IPS DF 6.9 (cell line): ENCODE data around the gene WWC1.

ENCODE experiments used
- DNase-seq: peaks from one replicate; pipeline ENCODE4 v3.0.0-alpha.2; 2013; ENCODE audit warnings: low read depth, low spot score
- H3K27ac ChIP-seq: one replicate; pipeline ENCODE4 v1.5.1; 2013; ENCODE audit warnings: low read length, control low read depth
- H3K27me3 ChIP-seq: 2 replicates; pipeline ENCODE4 v1.6.1; 2013; ENCODE audit warnings: mild to moderate bottlenecking, low read length; ENCODE audit not compliant: control insufficient read depth, insufficient read depth
- H3K36me3 ChIP-seq: 2 replicates; pipeline ENCODE4 v1.6.1; 2013; ENCODE audit warnings: low read length; ENCODE audit not compliant: control insufficient read depth, insufficient read depth
- H3K4me1 ChIP-seq: 2 replicates; pipeline ENCODE4 v1.6.1; 2013; ENCODE audit warnings: low read length; ENCODE audit not compliant: control insufficient read depth, insufficient read depth
- H3K4me3 ChIP-seq: 2 replicates; pipeline ENCODE4 v1.5.1; 2013; ENCODE audit warnings: mild to moderate bottlenecking, low read length
- H3K9me3 ChIP-seq: 2 replicates; pipeline ENCODE4 v1.6.1; 2013; ENCODE audit warnings: low read length, inconsistent platforms; ENCODE audit not compliant: control insufficient read depth, insufficient read depth
- WGBS: extraction: QIAGEN DNeasy Blood & Tissue Kit; methylation state at CpG from one replicate; pipeline ENCODE4 v1.1.7; 2013; ENCODE audit warnings: mixed read lengths, missing lambda C conversion rate; ENCODE audit not compliant: insufficient read length, insufficient coverage; 5-methylcytosine and 5-hydroxymethylcytosine counted together

Gene WWC1

DNA sequence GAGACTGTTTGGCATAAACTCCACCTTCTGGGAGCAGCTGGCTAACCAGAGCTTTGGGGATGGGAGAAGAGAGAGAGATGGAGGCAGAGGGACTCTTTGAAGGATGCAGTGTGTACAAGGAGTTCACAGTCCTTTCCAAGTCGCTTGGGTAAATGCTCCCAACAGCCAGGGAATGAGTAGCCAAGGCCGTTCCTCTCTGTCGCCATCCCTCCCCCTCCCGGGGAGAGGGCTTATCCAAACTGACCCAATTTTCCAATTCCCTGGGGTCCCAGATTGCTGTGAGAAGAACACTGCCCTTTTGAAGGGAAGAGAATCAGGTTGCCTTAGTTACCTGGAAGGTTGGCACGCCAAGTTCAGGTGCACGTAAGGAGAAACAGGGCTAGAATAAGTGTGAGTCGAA is 7.9 kb downstream of the WWC1 start:
- Histone ChIP-seq H3K4me3 (no peak overlapping the region), H3K27me3 (no peaks in the 10 kb centered on the region), H3K4me1 (peaks cover 18% of the 10 kb centered on the region), H3K9me3 (no peaks in the 10 kb centered on the region), H3K36me3 (no peaks in the 10 kb centered on the region), H3K27ac (no peak overlapping the region)
- WGBS = no CpG with 5 or more reads among the region's 7 CpGs
- DNase-seq = no peak

DNA sequence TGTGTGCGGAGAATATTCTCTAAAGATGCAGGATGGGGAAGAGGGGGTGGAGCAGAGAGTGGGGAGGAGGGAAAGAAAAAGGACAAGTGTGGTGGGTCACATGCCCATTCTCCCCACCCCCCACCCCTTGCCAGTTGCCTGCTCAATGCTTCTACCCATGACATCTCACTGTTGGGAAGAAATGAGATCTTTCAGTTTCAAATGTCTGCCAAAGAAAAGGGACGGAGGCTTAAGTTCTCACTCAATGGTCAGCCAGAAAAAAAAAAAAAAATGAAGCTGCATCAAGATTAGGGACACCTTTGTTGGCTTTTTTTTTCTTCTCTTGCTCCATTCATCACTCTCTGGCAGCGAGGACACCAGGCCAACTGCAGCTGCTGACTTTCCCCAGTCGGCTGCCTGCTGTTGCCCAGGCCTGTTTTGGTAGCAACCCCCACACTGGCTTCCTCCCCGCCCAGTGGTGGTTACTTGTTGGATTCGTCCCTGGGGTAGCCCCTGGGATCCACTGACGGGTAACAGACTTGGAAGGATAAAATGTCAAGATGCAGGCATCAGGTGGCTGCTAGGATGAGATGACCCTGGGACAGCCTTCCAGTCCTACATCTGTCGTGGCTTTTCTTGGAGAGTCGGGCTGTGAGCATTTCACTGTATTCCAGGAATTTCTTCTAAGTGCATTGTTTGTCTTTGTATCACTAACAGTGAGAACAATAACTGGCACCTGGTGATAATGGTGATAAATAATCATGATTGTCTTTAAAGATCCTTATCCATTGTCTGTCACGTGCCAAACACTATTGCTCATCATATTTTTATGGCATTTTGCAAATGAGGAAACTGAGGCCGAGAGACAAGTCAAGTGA is 9.1 kb downstream of the WWC1 start:
- no peak for DNase-seq
- no CpG with 5 or more reads among the region's 11 CpGs for WGBS
- Histone ChIP-seq H3K36me3 (no peaks in the 10 kb centered on the region), H3K4me3 (no peak overlapping the region), H3K27me3 (no peaks in the 10 kb centered on the region), H3K4me1 (peaks cover 18% of the 10 kb centered on the region), H3K27ac (no peak overlapping the region), H3K9me3 (no peaks in the 10 kb centered on the region)

DNA sequence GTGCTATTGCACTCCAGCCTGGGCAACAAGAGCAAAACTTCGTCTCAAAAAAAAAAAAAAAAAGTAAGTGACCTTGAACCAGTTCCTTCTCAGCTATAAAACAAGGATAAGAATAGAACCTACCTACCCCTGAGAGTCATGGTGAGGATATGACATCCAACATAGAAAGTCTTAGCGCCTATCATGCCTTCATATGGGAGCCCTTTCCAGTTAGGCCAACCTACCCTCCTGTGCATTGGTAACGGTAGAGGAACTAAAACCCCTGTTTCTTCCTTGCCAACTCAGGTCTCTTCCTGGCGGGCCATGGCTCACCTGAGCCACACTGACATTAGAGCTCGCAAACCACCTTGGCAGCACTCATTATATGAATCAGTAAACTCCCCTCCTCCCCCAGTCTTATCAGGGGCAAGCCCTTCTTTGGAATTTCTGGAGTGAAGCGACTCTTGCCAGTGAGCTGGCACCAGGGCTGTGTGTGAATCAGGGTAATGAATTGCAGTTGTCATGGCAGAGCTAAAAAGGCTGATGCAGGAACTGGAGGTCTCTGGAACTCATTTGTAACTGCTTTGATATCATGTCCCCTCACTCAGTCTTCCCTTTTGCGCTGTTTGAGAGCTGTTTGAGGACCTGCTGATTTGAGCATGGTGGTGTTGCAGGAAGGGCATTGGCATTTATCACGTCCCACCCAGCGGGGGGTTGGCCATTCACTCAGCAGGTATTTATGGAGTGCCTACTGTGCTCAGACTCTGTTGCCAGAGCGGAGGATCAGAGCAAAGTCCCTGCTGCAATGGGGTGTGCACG is 10.3 kb downstream of the WWC1 start:
- WGBS = no CpG with 5 or more reads among the region's 11 CpGs
- peaks cover 15% of the 10 kb centered on the region for H3K4me1 ChIP-seq
- no peak for DNase-seq
- no peaks in the 10 kb centered on the region for H3K36me3 ChIP-seq
- H3K9me3 ChIP-seq = no peaks in the 10 kb centered on the region
- no peaks in the 10 kb centered on the region for H3K27me3 ChIP-seq
- no peak overlapping the region for H3K4me3 ChIP-seq
- H3K27ac ChIP-seq = no peak overlapping the region

DNA sequence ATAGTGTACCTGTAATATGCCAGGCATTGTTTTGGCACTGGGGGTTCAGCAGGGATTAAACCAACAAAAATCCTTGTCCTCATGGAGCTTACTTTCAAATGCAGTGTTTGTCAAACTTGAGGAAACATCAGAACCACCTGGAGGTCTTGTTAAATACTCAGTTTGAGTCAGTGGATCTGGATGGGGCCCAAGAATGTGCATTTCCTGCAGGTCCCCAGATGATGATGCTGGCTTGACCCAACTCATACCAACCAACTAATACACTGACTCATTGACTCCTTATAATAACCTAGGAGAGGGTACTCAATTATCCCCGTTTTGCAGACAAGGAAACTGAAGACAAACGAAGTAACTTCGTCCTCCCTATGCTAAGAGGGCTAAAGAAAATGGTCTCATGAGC is 11.3 kb downstream of the WWC1 start:
- Histone ChIP-seq H3K4me3 (no peak overlapping the region), H3K27ac (no peak overlapping the region), H3K27me3 (no peaks in the 10 kb centered on the region), H3K36me3 (no peaks in the 10 kb centered on the region), H3K9me3 (no peaks in the 10 kb centered on the region), H3K4me1 (peaks cover 15% of the 10 kb centered on the region)
- no CpG with 5 or more reads among the region's 3 CpGs for WGBS
- no peak for DNase-seq

DNA sequence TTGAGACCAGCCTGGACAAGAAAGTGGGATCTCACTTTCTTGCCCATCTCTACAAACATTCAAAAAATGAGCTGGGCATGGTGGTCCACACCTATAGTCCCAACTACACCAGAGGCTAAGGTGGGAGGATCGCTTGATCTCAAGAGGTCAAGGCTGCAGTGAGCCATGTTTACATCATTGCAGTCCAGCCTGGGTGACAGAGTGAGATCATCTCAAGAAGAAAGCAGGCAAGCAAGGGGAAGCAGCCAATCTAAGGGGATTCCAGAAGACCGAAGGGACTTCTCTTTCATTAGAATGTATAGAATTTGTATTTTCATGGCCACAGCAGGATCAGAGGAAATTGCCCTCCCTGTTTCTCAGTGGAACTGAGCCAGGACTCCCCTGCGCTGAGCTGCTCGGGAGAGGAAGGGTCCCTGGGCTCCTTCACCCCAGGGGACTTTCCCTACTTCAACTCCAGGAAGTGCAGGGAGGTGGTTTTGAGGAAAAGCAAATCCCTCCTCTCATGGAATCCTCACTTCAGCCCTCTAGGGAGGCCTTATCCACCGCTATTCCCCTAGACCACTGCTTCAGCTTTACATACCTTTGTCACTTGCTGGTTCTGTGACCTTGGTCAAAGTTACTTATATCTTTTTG is 12.1 kb downstream of the WWC1 start:
- Histone ChIP-seq H3K4me3 (no peak overlapping the region), H3K4me1 (peaks cover 15% of the 10 kb centered on the region), H3K36me3 (no peaks in the 10 kb centered on the region), H3K9me3 (no peaks in the 10 kb centered on the region), H3K27me3 (no peaks in the 10 kb centered on the region; the same call in 1 of the 2 replicates), H3K27ac (no peak overlapping the region)
- no CpG with 5 or more reads among the region's 5 CpGs for WGBS
- DNase-seq = no peak

DNA sequence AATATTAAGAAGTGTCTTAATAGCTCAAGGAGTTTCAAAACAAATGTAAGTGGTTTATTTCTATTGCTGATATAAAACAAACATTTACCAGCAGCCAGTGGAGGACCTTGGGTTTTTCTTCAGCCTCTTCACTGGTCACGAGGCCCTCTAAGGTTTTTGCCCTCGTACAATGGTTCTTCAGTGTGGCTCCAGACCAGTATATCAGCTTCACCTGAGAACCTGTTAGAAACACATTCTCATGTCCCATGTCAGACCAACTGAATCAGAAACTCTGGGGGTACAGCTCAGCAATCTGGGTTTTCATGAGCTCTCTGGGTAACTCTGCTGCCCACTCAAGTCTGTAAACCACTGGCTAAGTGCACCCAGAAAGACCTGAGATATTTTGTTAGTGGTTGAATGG is 12.9 kb downstream of the WWC1 start:
- H3K27me3 ChIP-seq = no peaks in the 10 kb centered on the region; the same call in 1 of the 2 replicates
- no peaks in the 10 kb centered on the region for H3K36me3 ChIP-seq
- H3K27ac ChIP-seq = no peak overlapping the region
- no CpG with 5 or more reads among the region's 2 CpGs for WGBS
- peaks cover 14% of the 10 kb centered on the region for H3K4me1 ChIP-seq
- no peak overlapping the region for H3K4me3 ChIP-seq
- H3K9me3 ChIP-seq = no peaks in the 10 kb centered on the region
- no peak for DNase-seq

DNA sequence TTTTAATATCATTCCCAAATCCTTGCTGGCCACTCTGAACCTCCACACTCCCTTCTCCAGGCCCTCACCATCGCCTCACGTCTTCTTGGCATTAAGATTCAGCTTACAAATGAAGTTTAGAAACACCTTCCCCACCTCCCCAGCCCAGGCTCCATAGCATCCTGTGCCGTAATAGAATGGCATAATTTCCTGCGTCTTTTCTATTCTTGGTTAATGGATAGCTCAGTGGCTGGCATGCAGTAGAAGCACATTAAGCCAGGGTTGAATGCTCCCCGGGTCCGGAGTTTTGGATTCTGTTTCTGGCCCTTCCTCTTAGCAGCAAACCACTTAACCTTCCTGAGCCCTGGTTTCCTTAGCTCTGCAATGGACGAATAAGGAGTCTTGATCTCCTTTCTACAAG is 13.8 kb downstream of the WWC1 start:
- no peaks in the 10 kb centered on the region for H3K9me3 ChIP-seq
- H3K36me3 ChIP-seq = no peaks in the 10 kb centered on the region
- no peaks in the 10 kb centered on the region; the same call in 1 of the 2 replicates for H3K27me3 ChIP-seq
- H3K4me3 ChIP-seq = no peak overlapping the region
- no peak for DNase-seq
- peaks cover 6% of the 10 kb centered on the region; the same call in 1 of the 2 replicates for H3K4me1 ChIP-seq
- no peak overlapping the region for H3K27ac ChIP-seq
- no CpG with 5 or more reads among the region's 7 CpGs for WGBS

DNA sequence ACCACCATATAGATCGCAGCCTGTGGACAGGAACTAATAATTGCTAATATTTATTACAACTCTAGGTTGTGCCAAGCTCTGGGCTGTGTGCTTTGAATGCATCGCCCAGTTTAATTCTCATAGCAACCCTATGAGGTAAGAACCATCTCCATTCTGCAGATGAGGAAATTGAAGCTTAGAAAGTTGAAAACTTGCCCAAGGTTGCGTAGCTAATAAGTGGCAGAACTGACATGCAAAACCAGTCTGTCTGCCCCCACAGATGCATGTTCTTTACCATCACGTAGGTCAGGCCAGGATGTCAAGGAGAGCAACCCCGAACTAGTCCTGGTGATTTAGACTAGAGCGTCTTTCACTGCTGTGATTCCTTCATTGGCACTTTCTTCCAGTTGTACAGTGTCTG is 15.6 kb downstream of the WWC1 start:
- Histone ChIP-seq H3K27me3 (no peaks in the 10 kb centered on the region; the same call in 1 of the 2 replicates), H3K27ac (no peak overlapping the region), H3K4me1 (peaks cover 5% of the 10 kb centered on the region; the same call in 1 of the 2 replicates), H3K9me3 (no peaks in the 10 kb centered on the region), H3K4me3 (no peak overlapping the region), H3K36me3 (no peaks in the 10 kb centered on the region)
- WGBS = no CpG with 5 or more reads among the region's 6 CpGs
- no peak for DNase-seq

DNA sequence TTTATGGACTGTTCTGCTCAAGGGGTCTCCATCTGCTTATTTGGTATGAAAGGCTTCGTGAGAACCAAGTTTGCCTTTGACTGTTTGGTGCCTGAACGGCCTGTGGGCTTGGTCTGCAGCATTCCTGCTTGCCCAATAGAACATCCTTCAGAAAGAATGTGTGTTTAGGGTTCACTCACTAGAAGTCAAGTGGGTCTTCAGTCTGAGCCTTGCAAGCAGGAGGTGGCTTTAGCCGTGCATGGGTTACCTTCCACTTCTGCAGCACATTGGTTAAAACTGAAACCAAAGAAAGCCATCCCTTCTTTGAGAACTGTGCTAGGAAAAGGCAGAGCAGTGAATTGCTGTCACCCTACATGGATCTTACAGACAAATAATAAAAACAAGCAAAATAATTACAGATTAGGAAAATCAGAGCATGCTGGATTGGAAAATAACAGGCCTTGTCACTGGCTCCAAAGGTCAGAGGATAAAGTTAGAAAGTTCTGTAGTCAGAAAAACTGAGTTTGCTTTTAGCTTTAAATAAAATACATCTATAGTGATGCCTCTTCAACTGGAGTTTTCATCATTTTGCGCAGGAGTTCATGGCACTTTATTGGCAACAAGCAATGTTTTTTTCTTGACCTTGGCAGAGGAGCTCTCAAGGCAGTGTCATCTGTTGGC is 16.6 kb downstream of the WWC1 start:
- DNase-seq = no peak
- Histone ChIP-seq H3K36me3 (no peaks in the 10 kb centered on the region), H3K27ac (no peak overlapping the region), H3K9me3 (no peaks in the 10 kb centered on the region), H3K27me3 (no peaks in the 10 kb centered on the region; the same call in 1 of the 2 replicates), H3K4me1 (peaks cover 3% of the 10 kb centered on the region; the same call in 1 of the 2 replicates), H3K4me3 (no peak overlapping the region)
- WGBS = no CpG with 5 or more reads among the region's 4 CpGs
